Measurements from ENCODE around the gene ORM1.
"Not testable (repeated sequence)": the region's sequence is repeated elsewhere in the genome, so short reads cannot be mapped to it uniquely, and the experiment has no call there.

The ORM1 gene

DNA sequence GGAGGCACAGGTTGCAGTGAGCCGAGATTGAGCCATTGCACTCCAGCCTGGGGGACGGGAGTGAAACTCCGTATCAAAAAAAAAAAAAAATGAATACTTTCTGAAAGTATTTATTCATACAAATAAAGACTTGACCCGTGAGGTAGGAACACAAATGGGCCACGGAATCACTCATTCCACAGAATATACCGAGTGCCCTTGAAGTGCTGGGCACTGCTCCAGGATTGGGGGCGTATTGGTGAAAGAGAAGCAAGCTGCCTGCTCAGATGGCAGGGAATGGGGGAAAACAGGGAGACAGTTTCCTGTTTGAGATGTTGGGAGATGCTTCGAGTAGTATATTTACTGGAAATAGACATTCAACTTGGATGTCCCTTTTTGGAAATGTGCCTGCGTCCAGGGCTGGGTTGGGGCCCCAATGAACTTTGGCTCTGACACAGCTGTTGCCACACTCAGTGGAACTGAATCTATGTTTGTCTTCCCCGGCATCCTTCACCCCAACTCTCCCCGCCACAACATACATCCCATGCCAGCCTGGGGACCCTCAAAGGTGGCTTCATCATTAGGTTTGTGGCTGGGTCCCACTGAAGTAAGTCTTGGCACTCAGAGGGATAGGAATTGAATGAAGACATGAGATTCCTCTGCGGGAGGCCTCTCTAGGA is 609 bp upstream of the ORM1 start:
- DNase-seq (ENCODE audit: extremely low read depth in 1 of 2, low read depth in 1 of 2) = not testable (repeated sequence)

DNA sequence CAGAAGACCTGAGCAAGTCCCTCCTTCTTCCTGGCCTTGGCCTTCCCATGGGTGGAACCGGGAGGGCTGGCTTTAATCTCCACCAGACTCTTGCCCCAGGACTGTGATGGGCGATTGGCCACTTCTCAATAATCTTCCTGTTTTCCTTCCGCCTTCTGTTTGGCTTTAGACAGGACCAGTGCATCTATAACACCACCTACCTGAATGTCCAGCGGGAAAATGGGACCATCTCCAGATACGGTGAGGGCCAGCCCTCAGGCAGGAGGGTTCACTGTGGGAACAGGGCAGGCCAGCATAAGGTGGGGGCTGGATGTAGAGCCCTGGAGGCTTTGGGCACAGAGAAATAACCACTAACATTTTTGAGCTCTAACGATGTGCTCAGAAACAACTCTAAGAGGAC is 951 bp downstream of the ORM1 start:
- not testable (repeated sequence) for DNase-seq (ENCODE audit: extremely low read depth in 1 of 2, low read depth in 1 of 2)

DNA sequence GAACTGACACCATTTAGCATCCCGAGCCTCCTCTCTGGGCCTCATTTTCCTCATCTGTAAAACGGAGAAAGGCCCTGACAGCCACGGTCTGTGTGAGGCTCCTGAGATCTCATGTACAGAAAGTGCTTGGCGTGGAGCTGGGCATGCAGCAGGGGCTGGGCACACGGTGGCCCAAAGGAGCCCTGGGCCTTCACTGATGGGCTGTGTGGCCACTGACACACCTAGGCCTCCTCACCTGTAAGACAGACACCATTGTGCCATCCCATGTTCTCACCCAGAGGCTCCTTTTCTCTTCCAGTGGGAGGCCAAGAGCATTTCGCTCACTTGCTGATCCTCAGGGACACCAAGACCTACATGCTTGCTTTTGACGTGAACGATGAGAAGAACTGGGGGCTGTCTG is 1.6 kb downstream of the ORM1 start:
- DNase-seq (ENCODE audit: extremely low read depth in 1 of 2, low read depth in 1 of 2) = no peak

DNA sequence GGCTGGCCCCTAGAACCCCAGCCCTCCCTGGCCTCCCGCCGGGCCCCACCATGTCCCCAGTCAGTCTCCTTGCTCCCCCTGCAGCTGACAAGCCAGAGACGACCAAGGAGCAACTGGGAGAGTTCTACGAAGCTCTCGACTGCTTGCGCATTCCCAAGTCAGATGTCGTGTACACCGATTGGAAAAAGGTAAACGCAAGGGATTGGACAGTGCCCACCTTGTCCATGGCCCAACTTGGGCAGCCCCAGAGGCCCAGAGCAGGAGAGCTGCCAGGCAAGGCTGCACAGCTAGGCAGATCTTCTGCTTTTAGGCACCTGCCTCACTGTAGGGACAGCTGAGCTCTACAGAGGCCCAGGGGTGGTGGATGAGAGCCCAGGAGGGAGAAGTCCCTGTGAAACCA is 2.1 kb downstream of the ORM1 start:
- DNase-seq (ENCODE audit: extremely low read depth in 1 of 2, low read depth in 1 of 2) = not testable (repeated sequence)

DNA sequence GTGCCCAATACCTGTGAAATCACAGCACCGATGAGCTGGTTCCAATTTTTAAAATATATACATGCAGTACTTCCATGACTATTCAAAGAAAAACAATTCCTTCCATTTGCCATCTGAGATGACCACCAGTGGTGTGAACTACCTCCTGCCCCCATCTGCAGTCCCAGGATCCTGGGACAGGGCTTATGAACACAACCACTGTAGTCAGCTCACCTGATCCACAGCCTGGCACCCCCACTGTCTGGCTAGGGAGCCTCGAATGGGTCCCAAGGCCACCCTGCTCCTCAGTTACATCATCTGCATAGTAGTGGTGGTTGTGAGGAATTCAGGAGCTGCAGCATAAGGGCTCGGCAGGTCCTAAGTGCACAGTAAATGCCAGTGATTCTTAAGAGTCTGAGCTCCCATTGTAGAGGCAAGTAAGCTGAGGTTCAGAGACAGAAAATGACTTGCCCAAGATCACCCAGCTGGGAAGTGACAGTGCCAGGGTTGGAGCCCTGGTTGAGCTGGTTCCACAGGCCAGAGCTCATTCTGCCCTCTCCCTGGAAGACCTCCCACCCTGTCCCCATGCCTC is 2.9 kb downstream of the ORM1 start:
- DNase-seq (ENCODE audit: extremely low read depth in 1 of 2, low read depth in 1 of 2) = not testable (repeated sequence)

GRCh38 chr9:114327749-114328148 is 4.9 kb downstream of the ORM1 start:
- no peak for DNase-seq (ENCODE audit: extremely low read depth in 1 of 2, low read depth in 1 of 2)

DNA sequence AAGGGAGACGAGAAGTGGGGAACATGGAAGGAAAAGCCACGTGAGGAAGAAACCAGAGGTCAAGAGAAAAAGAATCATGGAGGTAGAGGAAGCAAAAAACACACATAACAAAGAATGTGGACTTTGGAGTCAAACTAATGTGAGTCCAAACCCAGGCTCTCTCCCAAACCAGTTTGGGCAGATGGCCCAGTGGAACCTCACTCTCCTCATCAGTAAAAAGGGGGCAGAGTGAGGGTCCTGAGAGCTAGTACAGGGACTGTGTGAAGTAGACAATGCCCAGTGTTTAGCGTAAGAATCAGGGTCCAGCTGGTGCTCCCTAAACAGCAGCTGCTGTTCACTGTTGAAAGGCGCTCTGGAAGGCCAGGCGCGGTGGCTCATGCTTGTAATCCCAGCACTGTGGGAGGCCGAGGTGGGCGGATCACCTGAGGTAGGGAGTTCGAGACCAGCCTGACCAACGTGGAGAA is 5.5 kb downstream of the ORM1 start:
- DNase-seq (ENCODE audit: extremely low read depth in 1 of 2, low read depth in 1 of 2) = not testable (repeated sequence)

DNA sequence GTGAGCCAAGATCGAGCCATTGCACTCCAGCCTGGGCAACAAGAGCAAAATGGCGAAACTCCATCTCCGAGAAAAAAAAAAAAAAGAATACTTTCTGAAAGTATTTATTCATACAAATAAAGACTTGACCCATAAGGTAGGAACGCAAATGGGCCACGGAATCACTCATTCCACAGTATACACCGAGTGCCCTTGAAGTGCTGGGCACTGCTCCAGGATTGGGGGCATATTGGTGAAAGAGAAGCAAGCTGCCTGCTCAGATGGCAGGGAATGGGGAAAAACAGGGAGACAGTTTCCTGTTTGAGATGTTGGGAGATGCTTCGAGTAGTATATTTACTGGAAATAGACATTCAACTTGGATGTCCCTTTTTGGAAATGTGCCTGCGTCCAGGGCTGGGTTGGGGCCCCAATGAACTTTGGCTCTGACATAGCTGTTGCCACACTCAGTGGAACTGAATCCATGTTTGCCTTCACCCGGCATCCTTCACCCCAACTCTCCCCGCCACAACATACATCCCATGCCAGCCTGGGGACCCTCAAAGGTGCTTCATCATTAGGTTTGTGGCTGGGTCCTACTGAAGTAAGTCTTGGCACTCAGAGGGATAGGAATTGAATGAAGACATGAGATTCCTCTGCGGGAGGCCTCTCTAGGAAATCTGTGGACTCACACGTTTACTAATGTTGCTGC is 6.2 kb downstream of the ORM1 start:
- DNase-seq (ENCODE audit: extremely low read depth in 1 of 2, low read depth in 1 of 2) = not testable (repeated sequence)

- not testable (repeated sequence) for DNase-seq (ENCODE audit: extremely low read depth in 1 of 2, low read depth in 1 of 2)
Measured at GRCh38 chr9:114329625-114330022, 6.7 kb downstream of the ORM1 start, which contains the start of gene ORM2. Gene ORM2, plus strand, starts transcription at chr9:114329869. Its CDS starts 36 bp downstream, at chr9:114329905.

- no peak for DNase-seq (ENCODE audit: extremely low read depth in 1 of 2, low read depth in 1 of 2)
Measured at GRCh38 chr9:114330636-114331035, 7.7 kb downstream of the ORM1 start.

- not testable (repeated sequence) for DNase-seq (ENCODE audit: extremely low read depth in 1 of 2, low read depth in 1 of 2)
Measured at GRCh38 chr9:114331229-114332195, 8.6 kb downstream of the ORM1 start.

DNA sequence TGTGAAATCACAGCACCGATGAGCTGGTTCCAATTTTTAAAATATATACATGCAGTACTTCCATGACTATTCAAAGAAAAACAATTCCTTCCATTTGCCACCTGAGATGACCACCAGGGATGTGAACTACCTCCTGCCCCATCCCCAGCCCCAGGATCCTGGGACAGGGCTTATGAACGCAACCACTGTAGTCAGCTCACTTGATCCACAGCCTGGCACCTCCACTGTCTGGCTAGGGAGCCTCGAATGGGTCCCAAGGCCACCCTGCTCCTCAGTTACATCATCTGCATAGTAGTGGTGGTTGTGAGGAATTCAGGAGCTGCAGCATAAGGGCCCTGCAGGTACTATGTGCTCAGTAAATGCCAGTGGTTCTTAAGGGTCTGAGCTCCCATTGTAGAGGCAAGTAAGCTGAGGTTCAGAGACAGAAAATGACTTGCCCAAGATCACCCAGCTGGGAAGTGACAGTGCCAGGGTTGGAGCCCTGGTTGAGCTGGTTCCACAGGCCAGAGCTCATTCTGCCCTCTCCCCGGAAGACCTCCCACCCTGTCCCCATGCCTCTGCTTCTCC is 9.7 kb downstream of the ORM1 start:
- DNase-seq (ENCODE audit: extremely low read depth in 1 of 2, low read depth in 1 of 2) = not testable (repeated sequence)

GRCh38 chr9:114333718-114334117 is 10.8 kb downstream of the ORM1 start:
- DNase-seq (ENCODE audit: extremely low read depth in 1 of 2, low read depth in 1 of 2) = not testable (repeated sequence)

GRCh38 chr9:114334490-114334889 is 11.6 kb downstream of the ORM1 start:
- no peak for DNase-seq (ENCODE audit: extremely low read depth in 1 of 2, low read depth in 1 of 2)

- DNase-seq (ENCODE audit: extremely low read depth in 1 of 2, low read depth in 1 of 2) = no peak
Measured at GRCh38 chr9:114335745-114336144, 12.8 kb downstream of the ORM1 start.

DNA sequence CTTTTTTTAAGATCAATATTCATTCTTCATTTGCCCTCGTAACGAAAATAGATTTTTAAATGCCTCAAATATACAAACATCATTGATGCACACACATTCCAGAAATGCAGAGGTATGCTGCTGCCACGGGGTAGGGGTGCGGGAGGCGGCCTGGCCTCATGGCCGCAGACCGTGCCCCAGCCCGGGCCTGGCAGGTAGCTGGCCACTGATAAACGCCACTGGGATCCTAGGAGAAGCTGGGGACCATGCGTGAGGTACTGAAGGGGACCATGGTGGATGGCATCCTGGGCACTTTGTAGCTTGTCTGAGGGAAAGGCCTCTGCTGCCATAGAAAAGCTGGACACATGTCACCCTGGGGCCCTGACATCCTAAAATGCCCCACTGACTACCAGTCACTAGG is 13.3 kb downstream of the ORM1 start:
- DNase-seq (ENCODE audit: extremely low read depth in 1 of 2, low read depth in 1 of 2) = no peak

DNA sequence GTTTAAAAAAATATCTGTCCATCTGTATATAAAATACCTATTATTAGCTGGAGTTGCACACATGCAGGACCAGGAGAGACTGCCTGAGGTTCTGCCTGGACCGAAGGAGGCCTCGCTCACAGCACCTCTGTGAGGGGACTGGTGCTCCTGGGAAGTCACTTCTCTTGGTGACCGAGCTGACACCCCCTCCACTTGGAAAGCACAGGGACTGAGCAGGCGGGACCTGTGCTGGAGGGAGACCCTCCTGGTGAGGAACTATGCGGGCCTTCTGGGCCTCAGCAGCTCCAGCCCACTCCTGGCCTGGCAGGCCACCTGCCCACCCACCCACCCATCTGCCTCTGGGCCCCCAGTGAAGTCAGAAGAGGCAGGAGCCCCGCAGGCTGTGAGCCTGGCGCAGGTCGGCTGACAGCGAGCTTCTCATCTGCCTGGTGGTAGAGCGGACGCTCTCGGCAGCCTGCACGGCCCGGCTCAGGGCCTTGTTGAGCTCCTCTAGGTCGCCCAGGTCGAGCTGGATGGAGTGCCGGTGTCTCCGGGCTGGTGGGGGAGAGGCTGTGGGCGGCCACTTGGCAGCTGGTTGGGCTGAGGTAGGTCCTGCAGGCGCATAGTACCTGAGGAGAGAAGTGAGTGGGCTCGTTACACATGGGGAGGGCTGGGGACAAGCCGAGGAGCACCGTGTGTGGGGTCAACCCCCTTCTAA is 13.9 kb downstream of the ORM1 start:
- DNase-seq (ENCODE audit: extremely low read depth in 1 of 2, low read depth in 1 of 2) = no peak

GRCh38 chr9:114338187-114338586 is 15.3 kb downstream of the ORM1 start:
- no peak for DNase-seq (ENCODE audit: extremely low read depth in 1 of 2, low read depth in 1 of 2)

- DNase-seq (ENCODE audit: extremely low read depth in 1 of 2, low read depth in 1 of 2) = peak in 1 of 2 donors; percentile 26
Measured at GRCh38 chr9:114339130-114339908, 16.4 kb downstream of the ORM1 start.
